ENCODE results near the gene INTS7. TPM values are rescaled to one million over a fixed set of nuclear protein-coding genes. Genes with fewer than 3 reads are reported as not detected.
"Not testable (repeated sequence)": the region's sequence is repeated elsewhere in the genome, so short reads cannot be mapped to it uniquely, and the experiment has no call there.

INTS7 gene
- total RNA-seq, 1 experiment from 2014 or later = 31.0 TPM

DNA sequence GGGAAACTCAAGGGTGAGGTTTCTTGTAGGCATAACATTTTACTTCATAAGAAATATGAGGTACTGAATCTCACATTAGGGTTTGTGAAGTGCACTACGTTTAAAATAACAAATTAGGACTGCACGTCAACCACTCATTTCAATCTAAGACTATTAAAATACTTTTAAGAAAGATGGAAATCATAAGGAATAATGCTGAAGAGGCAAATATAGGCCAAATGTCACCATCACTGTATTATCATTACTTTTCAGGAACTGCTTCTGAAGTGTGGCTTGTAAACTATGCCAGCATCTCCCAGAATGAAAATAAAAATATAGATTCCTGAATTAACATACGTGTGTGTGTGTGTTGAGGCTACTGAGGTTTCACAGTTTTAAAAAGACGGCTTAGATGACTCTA lies 56.8 kb downstream of the INTS7 start:
- DNase-seq (ENCODE audit: low read depth) = no peak

DNA sequence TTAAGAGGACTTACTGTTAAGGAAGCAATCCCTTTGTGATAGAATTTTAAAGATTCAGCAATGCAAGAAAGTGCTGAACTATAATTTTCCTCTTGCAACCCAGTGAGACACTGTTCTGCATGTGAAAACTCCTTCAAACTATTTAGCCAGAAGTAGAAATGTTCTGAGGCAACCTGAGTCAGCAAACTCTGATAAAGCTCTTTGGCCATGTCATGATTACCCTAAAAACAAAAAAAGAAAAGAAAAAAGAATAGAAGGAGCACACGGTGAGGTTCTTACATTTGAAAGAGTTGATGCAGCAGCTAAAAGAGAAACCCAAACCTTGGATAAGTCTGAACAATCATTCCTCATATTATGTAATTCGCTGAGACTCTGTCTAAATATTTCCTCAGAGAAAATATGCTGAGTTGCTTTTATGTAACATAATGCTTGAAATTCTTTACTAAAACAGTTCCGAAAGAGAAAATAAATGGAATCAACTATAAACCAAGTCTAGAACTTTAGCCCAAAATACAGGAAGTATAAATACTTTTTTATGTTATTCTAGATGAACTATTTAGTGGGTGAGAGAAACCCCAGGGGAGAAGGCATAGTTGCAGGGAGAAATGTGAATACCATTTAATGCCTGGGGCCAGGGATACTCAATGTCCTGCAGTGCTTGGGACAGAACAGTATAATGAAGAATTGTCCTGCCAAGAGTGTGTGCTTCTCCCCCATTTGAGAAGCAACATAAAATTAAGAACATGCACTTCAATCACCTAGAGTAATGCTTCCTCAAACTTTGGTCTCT lies 60.0 kb downstream of the INTS7 start:
- DNase-seq (ENCODE audit: low read depth) = no peak

DNA sequence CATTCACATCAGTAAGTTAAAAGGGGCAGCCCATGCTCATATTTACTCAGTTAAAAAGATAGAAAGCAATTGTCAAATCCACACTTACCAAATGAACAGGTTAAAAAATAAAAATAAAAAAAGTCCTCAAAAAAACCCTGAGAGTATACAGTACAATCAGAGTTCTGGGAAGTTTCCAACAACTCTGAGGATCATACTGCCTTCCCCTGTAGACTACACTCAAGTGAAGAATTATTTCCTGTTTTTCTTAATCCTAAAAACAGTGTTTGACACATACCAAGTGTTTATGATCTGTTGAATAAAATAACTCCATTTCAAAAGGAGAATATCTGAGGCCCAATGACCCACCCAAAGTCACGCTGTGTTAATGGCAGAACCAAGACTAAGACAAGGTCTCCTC lies 61.8 kb downstream of the INTS7 start:
- no peak for DNase-seq (ENCODE audit: low read depth)

DNA sequence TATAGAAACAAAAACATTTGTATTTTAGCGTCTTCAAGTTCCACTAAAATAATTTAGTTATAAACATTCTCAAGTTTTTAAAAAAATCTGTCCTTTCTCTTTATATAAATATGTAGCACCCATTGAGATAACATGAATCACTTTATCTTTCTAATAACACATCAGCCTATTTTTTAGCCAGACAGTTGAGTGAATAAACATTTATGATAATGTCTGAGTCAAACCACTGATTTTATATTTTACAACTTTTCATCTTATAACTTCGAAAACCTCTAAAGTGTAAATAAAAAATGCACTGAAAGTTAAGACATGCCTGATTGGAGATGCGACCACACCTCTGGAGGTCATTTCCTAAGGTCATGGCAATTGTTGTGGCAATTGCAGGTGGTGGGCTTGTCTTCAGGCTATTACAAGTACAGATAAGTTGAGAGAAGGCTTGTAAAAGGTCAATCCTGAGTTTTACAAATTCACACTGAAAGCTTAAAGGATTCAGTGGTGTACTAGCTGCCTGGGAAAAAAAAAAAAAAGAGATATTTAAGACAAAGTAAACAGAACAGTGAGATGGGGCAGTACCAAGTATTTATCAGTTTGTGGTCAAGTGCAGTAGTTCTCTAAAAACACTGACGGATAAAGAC lies 67.0 kb downstream of the INTS7 start:
- no peak for DNase-seq (ENCODE audit: low read depth)

DNA sequence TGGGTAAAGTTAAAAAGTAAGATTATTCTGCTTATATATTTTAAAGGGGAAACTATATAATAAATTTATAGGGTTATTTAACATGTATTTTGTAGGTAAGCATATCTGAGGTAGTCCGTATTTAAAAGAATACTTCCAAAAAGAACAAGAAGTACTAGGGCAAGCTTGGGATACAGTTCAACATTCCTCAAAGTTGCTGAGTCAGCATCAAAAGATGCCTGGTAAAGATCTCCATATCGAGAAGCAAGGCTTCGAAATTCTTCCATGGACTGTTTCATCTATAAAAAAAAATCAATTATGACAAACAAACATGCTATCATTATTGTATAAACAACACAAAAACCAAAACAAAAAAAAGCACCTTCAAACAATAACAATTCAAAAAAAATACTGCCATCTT lies 67.7 kb downstream of the INTS7 start:
- DNase-seq (ENCODE audit: low read depth) = no peak

DNA sequence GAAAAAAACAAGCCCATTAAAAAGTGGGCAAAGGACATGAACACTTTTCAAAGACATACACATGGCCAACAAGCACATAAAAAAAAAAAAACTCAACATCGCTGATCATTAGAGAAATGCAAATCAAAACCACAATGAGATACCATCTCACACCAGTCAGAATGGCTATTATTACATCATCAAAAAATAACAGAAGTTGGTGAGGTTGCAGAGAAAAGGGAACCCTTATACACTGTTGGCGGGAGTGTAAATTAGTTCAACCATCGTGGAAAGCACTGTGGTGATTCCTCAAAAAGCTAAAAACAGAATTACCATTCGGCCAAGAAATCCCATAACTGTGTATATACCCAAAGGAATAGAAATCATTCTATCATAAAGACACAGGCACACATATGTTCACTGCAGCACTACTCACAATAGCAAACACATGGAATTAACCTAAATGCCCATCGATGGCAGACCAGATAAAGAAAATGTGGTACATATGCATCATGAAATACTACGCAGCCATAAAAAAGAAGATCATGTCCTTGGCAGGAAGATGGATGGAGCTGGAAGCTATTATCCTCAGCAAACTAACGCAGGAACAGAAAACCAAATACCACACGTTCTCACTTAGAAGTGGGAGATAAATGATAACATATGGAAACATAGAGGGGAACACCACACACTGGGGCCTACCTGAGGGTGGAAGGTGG lies 70.1 kb downstream of the INTS7 start:
- DNase-seq (ENCODE audit: low read depth) = no peak

DNA sequence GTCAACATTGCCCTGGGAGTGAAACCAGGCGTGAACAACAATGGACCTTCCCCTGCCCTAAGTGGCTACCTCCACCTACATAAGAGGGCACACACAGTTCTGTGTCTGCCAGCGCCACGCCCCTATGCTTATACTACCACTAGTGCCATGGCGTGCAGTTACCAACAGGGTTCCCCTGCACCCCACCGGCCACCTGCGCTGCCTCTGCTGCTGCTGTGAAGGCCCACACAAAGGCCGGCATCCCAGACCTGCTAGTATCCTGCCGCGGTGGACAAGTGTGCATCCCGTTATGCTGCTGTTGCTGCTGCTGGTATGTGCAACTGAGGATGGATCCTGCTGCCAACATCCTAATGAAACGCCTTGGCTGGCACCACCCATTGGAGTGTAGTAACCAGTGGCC lies 75.7 kb downstream of the INTS7 start:
- no peak for DNase-seq (ENCODE audit: low read depth)

DNA sequence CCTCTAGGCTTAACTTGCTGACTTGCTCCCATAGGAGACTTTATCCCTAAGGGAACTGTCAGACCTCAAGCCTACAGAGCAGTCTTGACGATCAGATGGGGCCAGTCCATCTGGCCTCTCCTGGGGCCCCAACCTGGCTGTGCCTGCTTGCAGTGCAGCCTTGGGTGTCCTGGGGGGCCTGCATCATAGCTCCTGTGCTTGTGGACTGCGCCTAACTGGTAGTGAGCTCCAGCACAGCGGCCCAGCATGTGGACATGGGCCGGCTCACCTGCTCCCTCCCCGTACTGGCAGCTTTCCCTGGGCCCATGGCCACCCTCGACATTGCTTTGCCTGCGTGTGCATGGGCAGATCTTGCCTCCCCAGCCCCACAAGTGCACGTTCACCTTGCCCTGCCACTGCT lies 76.1 kb downstream of the INTS7 start:
- no peak for DNase-seq (ENCODE audit: low read depth)

DNA sequence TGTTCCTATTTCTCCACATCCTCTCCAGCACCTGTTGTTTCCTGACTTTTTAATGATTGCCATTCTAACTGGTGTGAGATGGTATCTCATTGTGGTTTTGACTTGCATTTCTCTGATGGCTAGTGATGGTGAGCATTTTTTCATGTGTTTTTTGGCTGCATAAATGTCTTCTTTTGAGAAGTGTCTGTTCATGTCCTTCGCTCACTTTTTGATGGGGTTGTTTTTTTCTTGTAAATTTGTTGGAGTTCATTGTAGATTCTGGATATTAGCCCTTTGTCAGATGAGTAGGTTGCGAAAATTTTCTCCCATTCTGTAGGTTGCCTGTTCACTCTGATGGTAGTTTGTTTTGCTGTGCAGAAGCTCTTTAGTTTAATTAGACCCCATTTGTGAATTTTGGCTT lies 81.3 kb downstream of the INTS7 start:
- DNase-seq (ENCODE audit: low read depth) = not testable (repeated sequence)

DNA sequence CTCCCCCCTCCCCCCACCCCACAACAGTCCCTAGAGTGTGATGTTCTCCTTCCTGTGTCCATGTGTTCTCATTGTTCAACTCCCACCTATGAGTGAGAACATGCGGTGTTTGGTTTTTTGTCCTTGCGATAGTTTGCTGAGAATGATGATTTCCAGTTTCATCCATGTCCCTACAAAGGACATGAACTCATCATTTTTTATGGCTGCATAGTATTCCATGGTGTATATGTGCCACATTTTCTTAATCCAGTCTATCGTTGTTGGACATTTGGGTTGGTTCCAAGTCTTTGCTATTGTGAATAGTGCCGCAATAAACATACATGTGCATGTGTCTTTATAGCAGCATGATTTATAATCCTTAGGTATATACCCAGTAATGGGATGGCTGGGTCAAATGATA lies 81.8 kb downstream of the INTS7 start:
- not testable (repeated sequence) for DNase-seq (ENCODE audit: low read depth)

DNA sequence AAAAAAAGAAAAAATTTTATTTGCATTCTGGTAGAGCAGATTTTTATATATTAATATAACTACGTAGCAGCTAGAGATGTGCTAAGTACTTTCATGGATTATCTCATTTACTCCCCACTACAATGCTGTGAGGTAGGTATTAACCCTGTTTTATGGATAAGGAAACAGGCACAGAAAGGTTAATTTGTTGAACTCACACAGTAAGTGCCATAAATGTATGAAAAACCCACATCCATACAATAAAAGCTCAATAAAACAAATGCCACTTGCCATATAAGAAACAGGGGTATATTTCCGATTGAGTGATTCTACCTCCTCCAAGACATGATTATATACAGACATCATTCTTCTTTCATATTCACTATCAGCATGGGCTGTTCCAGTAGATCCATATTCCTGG lies 83.1 kb downstream of the INTS7 start:
- DNase-seq (ENCODE audit: low read depth) = no peak

DNA sequence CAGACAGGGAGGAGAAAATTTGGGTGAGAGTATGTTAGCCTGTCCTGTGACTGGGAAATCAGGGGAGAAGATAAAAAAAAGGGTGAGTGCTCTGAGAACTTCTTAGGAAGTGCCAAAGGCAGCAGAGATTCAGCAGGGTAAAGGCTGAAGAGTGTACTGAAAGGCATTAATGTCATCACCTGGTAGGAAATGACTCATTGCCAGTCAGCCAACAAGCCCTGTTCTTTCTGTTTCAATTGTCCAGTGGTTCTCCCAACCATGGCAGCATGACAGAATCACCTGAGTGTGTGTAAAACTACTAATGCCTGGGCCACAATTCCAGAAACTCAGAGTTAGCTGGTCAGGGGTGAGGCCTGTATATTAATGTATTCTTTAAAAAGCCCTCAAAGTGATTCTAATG lies 83.5 kb downstream of the INTS7 start:
- DNase-seq (ENCODE audit: low read depth) = peak; percentile 92

DNA sequence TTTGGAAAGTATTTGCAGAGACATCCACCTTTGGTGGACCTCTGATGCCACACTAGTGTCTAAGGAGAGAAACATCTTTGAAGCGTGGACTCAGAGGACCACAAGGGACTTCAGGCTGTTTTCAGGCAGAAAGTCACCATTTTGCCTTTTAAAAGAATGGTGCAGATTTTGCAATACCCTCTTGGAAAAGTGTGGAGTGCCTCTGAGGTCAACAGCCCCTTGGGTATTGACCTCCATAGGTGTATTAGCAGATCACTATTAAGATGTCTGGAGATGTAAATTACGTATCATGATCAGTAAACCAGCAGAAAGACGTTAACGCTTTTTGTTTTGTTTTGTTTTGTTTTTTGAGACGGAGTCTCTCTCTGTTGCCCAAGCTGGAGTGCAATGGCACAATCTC lies 87.0 kb downstream of the INTS7 start:
- no peak for DNase-seq (ENCODE audit: low read depth)

DNA sequence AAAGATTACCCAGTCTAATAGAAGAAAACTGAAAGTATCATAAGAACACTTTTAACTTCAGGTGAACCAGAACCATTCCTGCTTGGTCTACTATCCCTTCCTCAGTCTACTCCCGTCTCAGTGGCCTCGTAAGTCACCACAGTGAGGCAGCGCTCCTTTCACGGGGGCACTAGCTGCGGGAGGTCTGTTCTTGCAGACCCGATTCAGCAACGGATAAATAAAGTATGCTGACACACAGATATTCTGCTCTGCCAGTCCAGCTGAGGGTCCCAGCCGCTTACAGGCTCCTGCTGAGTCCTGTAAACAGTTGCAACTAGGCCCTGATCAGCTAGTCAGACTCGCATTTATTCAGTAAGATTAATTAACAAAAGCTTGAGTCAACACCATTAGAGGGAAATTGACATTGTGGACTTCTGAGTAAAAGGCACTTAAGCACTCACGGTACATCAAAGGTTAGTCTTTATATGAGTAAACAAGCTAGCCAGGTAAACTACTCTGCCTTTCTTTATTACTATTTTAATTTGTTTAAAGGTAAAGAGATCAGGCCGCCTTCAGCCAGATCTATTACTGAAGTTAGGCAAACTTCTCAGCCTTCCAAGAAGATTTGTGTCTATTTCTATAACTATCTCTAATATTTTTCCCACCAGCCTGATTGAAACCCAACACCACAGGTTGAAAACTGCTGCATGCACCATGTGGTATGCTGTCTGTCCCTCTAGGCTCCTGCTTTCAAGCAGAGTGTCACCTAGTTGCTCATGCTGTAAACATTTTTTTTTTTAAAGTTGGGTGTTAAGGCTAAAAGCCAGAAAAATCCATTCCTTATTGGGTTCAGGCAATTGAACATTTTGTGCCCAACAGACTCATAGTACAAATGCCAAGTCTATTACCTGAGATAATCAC lies 87.7 kb downstream of the INTS7 start:
- no peak for DNase-seq (ENCODE audit: low read depth)

DNA sequence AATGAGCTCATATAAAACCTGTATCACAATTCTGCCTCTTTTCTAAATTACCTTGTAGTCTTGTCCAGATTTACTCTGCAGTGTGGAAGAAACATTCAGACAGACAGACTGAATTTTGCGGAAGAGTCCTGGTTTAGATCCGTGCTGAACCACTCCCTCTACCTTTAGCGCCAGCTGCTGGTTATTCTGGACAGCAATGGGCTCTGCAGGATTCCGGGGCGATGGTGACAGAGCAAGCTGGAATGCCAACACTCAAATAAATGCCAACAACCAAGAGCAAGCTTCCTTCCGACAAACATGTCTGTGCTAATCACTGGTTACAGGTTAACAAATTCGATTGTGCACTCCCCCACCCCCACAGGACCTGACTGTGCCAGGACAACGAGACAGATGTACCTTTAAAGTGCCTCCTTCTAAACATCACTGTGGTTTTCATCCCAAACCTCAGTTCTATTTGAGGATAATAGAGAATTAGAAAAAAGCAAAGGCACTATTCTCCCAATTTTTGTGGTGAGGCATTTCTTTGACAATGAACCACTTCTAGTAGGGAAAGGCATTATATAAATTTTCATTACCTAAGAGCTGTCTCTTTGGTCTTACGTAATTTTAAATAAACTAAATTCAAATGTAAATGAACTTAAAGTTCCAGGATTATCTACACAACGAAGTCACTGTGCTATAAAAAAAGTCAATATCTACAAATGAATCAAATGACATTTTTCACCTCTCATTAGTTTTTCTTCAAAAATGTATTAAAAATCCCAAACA lies 90.4 kb downstream of the INTS7 start:
- DNase-seq (ENCODE audit: low read depth) = peak; percentile 59

DNA sequence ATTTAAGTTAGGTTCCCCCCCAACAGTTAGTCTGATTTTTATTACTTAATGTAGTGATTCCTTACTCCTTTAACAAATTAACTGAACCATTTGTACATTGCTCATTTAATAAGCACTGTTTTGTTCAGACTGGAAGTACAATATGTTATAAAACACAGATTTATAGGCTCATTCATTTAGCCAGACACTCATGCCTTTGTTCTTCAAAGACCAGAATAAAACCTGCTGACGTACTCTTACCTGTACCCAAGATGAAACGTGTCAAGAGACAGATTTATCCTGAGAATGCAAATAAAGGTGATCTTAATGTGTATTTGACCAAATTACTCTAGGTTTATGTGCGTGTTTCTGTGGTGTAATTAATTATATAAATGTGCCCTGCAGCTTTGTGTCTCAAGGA lies 92.8 kb downstream of the INTS7 start:
- DNase-seq (ENCODE audit: low read depth) = no peak

DNA sequence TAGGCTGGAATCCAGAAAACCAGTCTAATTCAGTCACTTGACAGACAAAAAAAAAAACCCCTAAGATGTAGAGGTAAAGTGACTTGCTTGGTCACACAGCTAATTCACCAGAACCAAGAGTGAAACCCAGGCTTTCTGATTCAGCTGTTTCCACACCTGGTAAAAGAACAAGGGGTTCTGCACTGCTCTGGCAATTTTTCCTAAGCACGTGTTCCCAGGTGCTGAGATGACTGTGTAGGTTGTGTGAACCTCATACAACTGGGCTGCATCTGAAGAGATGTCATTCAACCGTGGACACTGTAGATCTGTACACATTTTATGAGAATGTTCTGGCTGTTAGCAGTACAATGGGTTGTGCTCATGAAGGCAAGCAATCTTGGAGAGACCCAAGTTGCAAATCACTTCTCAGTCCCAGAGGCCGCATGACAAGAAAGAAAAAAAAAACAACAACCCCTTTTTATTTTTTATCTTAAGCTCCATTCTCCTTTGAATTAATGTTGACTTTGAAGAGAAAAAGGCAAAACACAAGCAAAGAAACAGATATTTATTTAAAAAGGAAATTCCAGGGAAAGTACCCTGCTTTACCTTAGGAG lies 95.4 kb downstream of the INTS7 start:
- DNase-seq (ENCODE audit: low read depth) = no peak

DNA sequence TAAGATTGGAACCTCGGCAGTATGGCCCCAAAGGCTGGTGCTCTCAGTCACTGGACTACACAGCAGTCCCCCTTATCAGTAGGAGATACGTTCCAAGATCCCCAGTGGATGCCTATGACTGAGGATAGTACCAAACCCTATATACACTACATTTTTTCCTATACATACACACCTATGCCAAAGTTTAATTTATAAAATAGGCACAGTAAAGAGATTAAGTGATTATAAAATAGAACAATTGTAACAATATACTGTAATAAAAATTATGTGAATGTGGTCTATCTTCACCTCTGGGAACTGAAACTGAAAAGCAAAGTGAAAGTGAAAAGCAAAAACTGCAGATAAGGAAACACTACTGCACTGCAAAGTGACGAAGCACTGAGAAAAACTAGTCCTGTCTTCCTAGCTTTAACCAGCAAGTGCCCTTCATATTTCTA lies 96.8 kb downstream of the INTS7 start:
- DNase-seq (ENCODE audit: low read depth) = no peak

DNA sequence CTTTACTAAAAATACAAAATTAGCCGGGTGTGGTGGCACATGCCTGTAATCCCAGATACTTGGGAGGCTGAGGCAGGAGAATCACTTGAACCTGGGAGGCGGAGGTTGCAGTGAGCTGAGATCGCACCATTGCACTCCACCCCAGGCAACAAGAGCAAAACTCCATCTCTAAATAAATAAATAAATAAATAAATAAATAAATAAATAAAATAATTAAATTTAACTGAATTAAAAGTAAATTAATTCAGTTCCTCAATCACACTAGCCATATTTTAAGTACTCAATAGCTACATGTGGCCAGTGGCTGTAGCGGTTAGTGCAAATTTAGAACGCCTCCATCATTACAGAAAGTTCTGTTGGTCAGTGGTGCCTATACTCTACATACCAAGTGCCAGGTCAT lies 97.9 kb downstream of the INTS7 start:
- not testable (repeated sequence) for DNase-seq (ENCODE audit: low read depth)

DNA sequence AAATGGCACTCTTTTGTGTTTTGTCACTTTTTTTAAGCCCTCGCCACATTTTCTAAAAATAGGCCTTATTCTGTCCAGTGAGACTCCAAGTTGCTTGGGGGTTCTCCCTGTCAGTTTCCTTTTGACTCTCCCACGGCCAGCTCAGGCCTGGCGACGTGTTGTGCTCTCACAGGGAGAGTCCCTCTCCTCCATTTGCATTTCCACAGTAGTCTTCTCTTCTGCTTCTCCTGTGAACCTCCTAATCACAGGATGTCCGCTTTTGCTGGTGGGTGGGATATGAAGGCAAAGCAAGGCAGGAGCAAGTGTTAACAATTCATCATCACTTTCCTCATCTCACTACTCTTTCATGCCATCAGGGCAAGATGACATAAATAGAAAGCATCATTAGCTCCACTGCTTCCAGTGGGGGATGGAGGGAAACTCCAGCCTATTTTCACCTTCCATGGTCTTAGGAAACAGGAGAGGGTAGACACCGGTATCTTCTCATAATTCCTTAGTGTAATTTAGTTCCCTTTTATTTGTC lies 99.8 kb downstream of the INTS7 start:
- DNase-seq (ENCODE audit: low read depth) = no peak
